Stimulated activated naive CD4-positive, alpha-beta T cell (primary cell): ENCODE data around the gene EIF4G2.
A peak's percentile ranks its signal among the peaks of the same experiment; 100 is the strongest.

ENCODE experiments used
- DNase-seq, 6 experiments: peaks; one replicate each; lab custom pipeline; 2025; lab: John Stamatoyannopoulos, UW

Gene EIF4G2

GRCh38 chr11:10771457-10771856 lies 37.3 kb downstream of the EIF4G2 start:
- DNase-seq: no peak

- no peak for DNase-seq
Measured at GRCh38 chr11:10770626-10771254, 38.0 kb downstream of the EIF4G2 start.

- no peak for DNase-seq
Measured at GRCh38 chr11:10764412-10764811, 44.3 kb downstream of the EIF4G2 start.

- DNase-seq: no peak
Measured at GRCh38 chr11:10763766-10764165, 45.0 kb downstream of the EIF4G2 start.

- DNase-seq: no peak
Measured at GRCh38 chr11:10762913-10763421, 45.8 kb downstream of the EIF4G2 start.

GRCh38 chr11:10762185-10762584 lies 46.5 kb downstream of the EIF4G2 start:
- no peak for DNase-seq

GRCh38 chr11:10761085-10761698 lies 47.5 kb downstream of the EIF4G2 start:
- DNase-seq: no peak

GRCh38 chr11:10758957-10759356 lies 49.8 kb downstream of the EIF4G2 start:
- DNase-seq: no peak

- no peak for DNase-seq
Measured at GRCh38 chr11:10752486-10752885, 56.2 kb downstream of the EIF4G2 start.

GRCh38 chr11:10752061-10752460 lies 56.7 kb downstream of the EIF4G2 start:
- no peak for DNase-seq

- DNase-seq: no peak
Measured at GRCh38 chr11:10751581-10751940, 57.2 kb downstream of the EIF4G2 start.

- peak; percentile 79 to 87 (median 86) for DNase-seq
Measured at GRCh38 chr11:10750838-10751580, 57.7 kb downstream of the EIF4G2 start, which contains the start of gene CTR9. Gene CTR9, plus strand, starts transcription at chr11:10751246. Its CDS starts 167 bp downstream, at chr11:10751413.

GRCh38 chr11:10749476-10749875 lies 59.2 kb downstream of the EIF4G2 start:
- no peak for DNase-seq

GRCh38 chr11:10747733-10748132 lies 61.0 kb downstream of the EIF4G2 start:
- DNase-seq: no peak
